Mammary epithelial cell (primary cell): ENCODE results near the gene AGTR1.

Source experiments
- CTCF ChIP-seq, 2 donors: IDR thresholded peaks in 1 of 2; conservative IDR thresholded peaks in 1 of 2; 2 replicates each; pipeline ENCODE4 v1.5.1; 2011 to 2012; ENCODE audit warnings: inconsistent platforms in 2 of 2, low read length in 2 of 2, mild to moderate bottlenecking in 2 of 2, control low read depth in 1 of 2, low read depth in 1 of 2; ENCODE audit not compliant: insufficient read depth in 1 of 2; ENCODE audit errors: extremely low read depth in 1 of 2
- EZH2 ChIP-seq: IDR thresholded peaks from 2 replicates; pipeline ENCODE4 v1.6.1; 2012; ENCODE audit warnings: low read length, inconsistent platforms, borderline replicate concordance

DNA sequence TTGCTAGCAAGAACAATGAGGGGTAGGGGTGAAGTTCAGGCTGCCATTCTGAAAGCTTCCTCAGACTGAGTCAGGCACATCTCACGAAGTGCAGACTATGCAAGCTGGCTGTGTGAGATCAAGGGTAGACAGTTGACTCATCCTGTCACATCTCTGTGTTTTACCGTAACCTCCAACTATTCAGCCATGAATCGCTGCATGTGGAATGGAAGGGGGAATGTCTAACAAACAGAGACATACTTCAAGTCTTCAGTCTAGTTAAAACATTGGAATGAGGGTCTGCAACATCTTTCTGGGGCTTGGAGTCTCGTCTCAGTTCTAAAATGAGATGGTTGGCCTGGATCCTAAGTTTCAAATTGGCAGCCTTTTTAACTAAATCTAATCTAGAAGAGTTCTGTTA lies 25.9 kb downstream of the AGTR1 start:
- TF ChIP-seq EZH2: no peak
- no peak for TF ChIP-seq CTCF (conservative IDR thresholded peaks at IDR 0.05 in 1 of 2, IDR thresholded peaks at IDR 0.05 in 1 of 2; ENCODE audit: extremely low read depth in 1 of 2, insufficient read depth in 1 of 2, low read depth in 1 of 2, low read length in 2 of 2)
